H4 (cell line): ENCODE data around the gene FBXO8. TPM values are rescaled to one million over a fixed set of nuclear protein-coding genes. Genes with fewer than 3 reads are reported as not detected.
"Not testable (repeated sequence)": the region's sequence is repeated elsewhere in the genome, so short reads cannot be mapped to it uniquely, and the experiment has no call there.

Experiments used
- DNase-seq: peaks from one replicate; pipeline ENCODE4 v3.0.0-alpha.2; 2015; ENCODE audit warnings: low spot score
- total RNA-seq: library from RNA; depleted of rRNA; stranded (reverse); fragments of >200 nt; shearing (Covaris generic); gene quantifications from 2 replicates; pipeline ENCODE4 v1.2.3, GENCODE V29; 2014

FBXO8 gene
- total RNA-seq, 1 experiment from 2014 or later: 32.3 TPM

DNA sequence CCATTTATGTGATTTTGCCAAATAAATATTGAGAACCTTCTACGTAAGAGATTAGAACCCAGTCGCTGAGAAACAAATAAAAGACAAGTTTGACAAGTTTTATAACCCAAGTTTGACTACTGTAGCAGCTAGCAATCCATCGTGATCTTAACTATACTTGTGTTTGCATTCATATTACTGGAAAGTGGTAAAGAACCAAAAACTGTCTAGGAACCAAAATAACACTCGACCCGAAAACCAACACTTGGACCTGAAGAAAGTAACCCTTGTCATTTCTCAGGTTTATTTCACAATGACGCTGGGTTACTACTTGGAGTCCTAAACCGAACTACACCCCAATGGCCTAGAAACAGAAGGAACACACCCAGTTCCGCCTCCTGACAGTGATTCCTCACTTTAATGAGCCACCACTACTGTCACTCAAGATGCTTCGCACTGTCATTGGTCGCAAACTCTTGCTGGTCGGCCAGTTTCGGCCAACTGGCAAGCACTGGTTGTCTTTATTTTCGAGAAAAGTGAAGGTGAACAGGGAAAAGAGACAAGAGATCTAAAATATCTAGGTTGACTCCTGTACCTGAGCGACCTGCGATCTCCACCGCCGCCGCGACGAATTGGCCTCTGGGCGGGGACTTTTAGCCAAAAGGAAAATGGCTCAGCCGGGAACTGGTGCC, 496 bp downstream of the FBXO8 start:
- DNase-seq: peak; percentile 94

GRCh38 chr4:174281901-174282300, 1.6 kb downstream of the FBXO8 start:
- DNase-seq: no peak

DNA sequence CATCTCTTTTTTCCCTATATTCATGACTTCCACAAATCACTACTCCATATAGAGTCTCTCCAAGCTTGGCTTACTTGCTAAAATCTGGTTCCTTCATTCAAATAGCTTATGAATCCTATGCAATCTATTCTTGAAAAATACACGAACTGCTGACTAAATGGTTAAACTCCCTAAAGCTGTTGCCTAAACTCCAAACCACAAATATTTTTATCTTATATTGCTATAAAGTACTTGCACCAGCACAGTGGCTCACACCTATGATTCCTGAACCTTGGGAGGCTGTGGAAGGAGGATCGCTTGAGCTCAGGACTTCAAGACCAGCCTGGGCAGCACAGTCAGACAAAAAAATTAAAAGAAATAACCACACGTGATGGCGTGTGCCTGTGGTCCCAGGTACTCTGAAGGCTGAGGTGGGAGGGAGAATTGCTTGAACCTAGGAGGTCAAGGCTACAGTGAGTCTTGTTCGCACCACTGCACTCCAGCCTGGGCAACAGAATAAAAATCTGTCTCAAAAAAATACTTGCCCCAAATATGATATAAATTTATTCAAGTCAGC, 2.2 kb downstream of the FBXO8 start:
- DNase-seq: no peak

GRCh38 chr4:174279433-174280155, 3.9 kb downstream of the FBXO8 start:
- DNase-seq: no peak

GRCh38 chr4:174278467-174278866, 5.0 kb downstream of the FBXO8 start:
- DNase-seq: no peak

GRCh38 chr4:174277433-174277832, 6.0 kb downstream of the FBXO8 start:
- no peak for DNase-seq

DNA sequence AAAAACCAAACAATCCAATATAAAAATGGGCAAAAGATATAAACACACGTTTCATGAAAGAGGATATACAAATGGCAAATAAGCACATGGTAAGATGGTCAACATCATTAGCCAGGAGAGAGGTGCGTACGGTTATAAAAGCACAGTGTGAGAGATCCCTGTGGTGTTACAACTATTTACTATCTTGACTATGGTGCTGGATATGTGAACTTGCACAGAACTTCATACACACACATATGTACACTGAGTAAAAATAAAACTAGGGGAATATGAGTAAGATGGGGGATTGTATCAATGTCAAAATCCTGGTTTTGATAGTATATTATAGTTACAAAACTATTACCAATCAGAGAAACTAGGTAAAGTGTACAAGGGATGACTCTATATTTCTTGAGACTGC, 8.4 kb downstream of the FBXO8 start:
- no peak for DNase-seq

DNA sequence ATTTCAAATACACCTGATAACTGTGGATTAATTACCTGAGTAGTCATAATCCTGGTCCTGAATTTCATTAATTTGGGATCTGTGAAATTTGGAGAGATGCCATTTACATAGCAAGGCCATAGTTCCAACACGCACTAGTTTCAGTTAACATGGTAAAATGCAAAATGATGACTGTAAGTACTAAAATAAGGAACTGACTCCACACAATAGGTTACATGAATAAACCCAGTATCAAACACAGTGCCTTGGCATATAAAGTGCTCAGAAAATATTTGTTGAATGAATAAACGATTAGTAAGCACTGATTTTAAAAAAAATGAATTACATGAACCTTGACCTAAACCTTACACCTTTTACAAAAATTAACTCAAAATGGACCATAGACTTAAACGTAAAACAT, 9.0 kb downstream of the FBXO8 start:
- DNase-seq: no peak

- no peak for DNase-seq
Observed at GRCh38 chr4:174273930-174274329, 9.5 kb downstream of the FBXO8 start.

DNA sequence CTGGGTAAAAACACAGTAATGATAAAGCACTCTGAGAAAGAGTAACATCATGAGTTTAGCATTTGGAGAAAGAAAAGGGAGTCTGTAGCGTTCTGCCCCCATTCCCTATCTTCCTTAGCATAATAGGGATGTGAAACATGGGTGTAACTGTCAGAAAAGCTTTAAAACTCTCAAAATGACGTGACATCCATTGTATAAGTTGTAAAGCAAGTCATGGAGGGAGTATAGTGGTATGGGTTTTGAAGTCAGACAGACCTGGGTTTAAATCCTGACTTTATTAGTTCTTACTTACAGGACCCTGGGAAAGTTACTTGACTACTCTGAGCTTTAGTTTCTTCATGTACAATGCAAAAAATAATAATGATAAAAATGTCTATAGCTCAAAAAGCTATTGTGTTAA, 17.1 kb downstream of the FBXO8 start:
- DNase-seq: no peak

GRCh38 chr4:174265916-174266315, 17.6 kb downstream of the FBXO8 start:
- no peak for DNase-seq

- DNase-seq: no peak
Observed at GRCh38 chr4:174263445-174263736, 20.1 kb downstream of the FBXO8 start.

DNA sequence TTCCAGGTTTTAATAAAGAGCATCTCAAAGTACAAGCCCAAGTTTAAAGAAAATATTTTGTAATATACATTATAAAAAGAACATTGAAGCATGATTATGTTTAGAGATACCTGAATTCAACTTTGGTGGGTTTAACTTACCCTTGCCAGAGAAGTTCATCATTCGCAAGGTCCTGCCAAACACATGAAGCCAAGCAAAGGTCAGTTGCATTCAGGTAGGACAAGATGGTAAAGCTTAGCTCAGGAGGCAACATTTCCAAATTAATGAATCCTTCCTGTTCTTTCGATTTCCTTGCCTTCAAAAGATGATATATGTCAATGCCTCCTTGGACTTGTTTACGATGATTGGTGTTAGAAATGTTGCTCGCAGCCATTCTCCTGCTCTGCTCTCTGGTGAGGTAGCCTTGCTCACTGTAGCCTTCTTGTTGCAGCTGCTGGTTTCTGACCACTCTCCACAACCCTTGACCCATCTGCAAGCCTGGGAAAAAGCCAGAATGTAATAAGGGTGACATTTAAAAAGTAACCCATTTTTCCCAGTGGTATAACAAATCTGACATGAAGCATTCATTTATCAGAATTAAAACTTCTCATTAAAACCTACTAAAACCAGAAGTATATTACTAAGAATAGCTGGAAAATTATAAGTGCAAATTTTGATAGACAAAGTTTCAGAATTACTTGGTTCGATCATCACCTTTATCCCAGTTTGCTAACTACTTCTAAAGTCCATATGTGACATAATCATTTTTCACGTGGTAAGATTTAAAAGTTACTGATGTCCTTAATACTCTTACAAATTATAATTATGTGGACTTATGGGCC, 20.6 kb downstream of the FBXO8 start:
- DNase-seq: no peak

DNA sequence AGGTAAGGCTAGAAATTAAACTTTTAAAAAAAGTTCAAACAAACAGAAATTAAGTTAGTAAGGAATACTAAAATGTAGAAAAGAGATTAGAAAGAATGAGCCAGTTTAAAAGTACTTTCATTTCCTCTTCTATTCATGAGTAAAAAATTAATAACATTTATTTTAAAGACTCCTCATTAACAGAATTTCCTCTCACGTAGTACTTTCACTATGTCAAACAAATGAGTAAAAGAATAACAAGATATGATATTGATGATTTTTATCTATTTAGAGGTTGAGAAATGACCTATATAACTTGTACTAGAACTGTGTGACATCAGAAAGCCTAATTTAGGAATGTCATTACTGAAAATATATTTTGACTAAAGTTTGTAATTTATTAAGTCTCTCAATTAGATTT, 22.0 kb downstream of the FBXO8 start:
- DNase-seq: not testable (repeated sequence)

DNA sequence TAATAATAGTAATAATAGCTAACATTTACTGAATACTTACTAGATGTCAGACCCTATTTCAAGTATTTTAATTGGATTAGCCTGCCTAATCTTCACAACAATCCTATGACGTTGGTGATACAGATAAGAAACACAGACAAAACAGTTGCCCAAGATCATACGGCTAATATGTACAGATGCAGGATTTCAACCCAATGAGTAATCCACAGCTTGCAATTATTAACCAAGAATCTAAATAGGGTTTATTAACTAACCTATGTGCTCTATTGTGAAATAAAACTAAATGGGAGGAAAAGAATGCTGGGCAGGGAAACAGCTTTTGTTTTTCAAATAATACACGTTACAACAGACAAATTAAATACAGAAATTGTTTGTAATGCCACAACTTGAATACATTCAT, 23.4 kb downstream of the FBXO8 start:
- DNase-seq: no peak

GRCh38 chr4:174259580-174259979, 23.9 kb downstream of the FBXO8 start:
- DNase-seq: no peak

DNA sequence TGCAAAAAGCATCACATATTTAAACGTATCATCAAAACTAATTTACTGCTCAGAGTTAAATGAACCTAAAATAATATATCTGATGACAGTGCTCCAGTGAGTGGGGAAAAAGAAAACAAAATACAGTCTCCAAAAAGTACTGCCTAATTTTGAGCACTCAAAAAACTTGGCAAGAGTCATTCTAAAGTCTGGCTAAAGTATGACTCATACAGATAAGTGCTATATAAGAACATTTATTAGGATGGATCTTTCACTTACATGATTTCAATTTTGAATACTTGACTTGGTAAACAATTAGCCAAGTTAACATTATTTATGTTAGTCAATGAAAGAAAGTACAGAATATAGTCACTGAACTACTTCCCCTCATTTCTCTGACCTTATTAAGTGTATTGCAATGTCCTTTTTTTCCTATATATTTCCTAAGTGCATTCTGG, 27.2 kb downstream of the FBXO8 start:
- DNase-seq: peak; percentile 7

- DNase-seq: peak; percentile 90
Observed at GRCh38 chr4:174255786-174256185, 27.7 kb downstream of the FBXO8 start.

DNA sequence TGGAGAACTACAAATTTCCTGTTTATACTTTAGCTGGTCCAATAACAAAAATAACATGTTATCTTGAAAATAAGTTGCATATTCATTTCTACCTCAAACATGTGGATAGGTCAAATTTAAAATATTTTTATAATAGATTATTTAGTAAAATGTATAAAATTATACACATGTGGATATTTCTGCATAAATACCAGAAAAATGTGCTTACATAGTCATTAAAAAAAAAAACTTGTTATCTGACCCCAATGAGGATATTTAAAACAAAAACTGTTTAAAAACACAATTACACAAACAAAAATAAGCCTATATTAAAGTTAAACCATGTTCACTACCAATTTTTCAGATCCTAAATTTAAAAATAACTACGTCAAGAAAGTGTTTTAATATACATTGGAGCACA, 28.1 kb downstream of the FBXO8 start:
- no peak for DNase-seq

DNA sequence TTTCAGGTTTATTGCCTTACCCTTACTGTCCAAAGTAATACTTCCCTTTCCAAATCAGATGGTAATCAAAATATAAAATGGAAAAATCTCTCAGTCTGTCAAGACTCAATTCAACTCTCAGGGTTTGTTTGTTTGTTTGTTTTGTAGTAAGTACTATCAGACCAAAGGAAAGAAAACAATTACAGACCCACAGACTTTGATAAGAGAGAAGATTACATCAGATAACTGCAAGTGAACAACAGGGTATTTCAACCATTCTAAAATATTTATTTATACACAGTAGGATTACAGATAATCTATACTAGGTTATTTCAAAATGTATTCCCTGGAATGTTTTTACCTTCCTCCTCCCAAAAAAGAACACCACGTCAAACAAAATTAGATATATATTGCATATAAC, 28.9 kb downstream of the FBXO8 start:
- no peak for DNase-seq

- no peak for DNase-seq
Observed at GRCh38 chr4:174252412-174252811, 31.1 kb downstream of the FBXO8 start.

DNA sequence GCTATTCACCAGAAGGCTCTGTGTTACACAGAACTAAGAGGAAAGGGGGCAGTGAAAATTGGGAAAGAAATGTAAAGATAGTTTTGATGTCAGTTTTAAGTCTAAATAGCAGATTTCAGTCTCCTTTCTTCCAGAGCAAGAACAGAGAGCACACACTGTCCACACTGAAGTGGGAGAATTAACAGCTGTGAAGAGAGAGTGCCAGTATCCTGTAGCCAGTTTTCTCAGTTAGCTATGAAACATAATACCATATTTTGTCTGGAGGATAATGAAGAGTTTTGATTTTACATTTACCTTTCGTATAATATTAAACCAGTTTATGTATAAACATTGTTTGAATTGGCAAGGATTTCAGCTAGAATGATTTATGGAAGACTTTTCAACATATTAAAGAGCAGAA, 35.1 kb downstream of the FBXO8 start:
- DNase-seq: no peak

GRCh38 chr4:174245714-174246113, 37.8 kb downstream of the FBXO8 start:
- no peak for DNase-seq
